ENCODE data around the gene CTSD.

Gene CTSD

GRCh38 chr11:1729692-1730011 is 34.1 kb downstream of the CTSD start:
- DNase-seq (ENCODE audit: low read depth), result no peak

GRCh38 chr11:1728931-1729691 is 34.6 kb downstream of the CTSD start:
- no peak for DNase-seq (ENCODE audit: low read depth)

GRCh38 chr11:1728301-1728700 is 35.4 kb downstream of the CTSD start:
- DNase-seq (ENCODE audit: low read depth), result no peak

GRCh38 chr11:1727861-1728260 is 35.9 kb downstream of the CTSD start:
- no peak for DNase-seq (ENCODE audit: low read depth)

GRCh38 chr11:1727096-1727690 is 36.5 kb downstream of the CTSD start:
- no peak for DNase-seq (ENCODE audit: low read depth)

GRCh38 chr11:1719781-1720180 is 43.9 kb downstream of the CTSD start:
- DNase-seq (ENCODE audit: low read depth), result no peak

GRCh38 chr11:1718326-1718725 is 45.4 kb downstream of the CTSD start:
- DNase-seq (ENCODE audit: low read depth), result no peak

GRCh38 chr11:1717745-1718144 is 46.0 kb downstream of the CTSD start:
- DNase-seq (ENCODE audit: low read depth), result no peak

- no peak for DNase-seq (ENCODE audit: low read depth)
These were observed 48.5 kb downstream of the CTSD start for GRCh38 chr11:1714908-1715885.

GRCh38 chr11:1708716-1709115 is 55.0 kb downstream of the CTSD start:
- DNase-seq (ENCODE audit: low read depth), result no peak

GRCh38 chr11:1707751-1708150 is 56.0 kb downstream of the CTSD start:
- no peak for DNase-seq (ENCODE audit: low read depth)

- DNase-seq (ENCODE audit: low read depth), result no peak
These were observed 56.9 kb downstream of the CTSD start for GRCh38 chr11:1706634-1707400.

GRCh38 chr11:1705126-1706052 is 58.3 kb downstream of the CTSD start:
- no peak for DNase-seq (ENCODE audit: low read depth)

GRCh38 chr11:1703146-1703545 is 60.6 kb downstream of the CTSD start:
- no peak for DNase-seq (ENCODE audit: low read depth)
